H54 (cell line): ENCODE measurements around the gene RAB11FIP4.

Experiments used
- DNase-seq: peaks from one replicate; pipeline ENCODE4 v3.0.0; 2011; ENCODE audit warnings: low spot score, mixed read lengths; ENCODE audit not compliant: insufficient read length
- FAIRE-seq: peaks from 3 replicates; lab custom pipeline; 2011; peaks lifted over from hg19 to GRCh38; lab: Jason Lieb, UNC
- POLR2A ChIP-seq: IDR thresholded peaks from 2 replicates; pipeline ENCODE4 v1.6.1; 2011; ENCODE audit warnings: low read depth, mild to moderate bottlenecking, low read length

RAB11FIP4 gene

GRCh38 chr17:31570951-31571892, 179.7 kb downstream of the RAB11FIP4 start:
- TF ChIP-seq POLR2A: 0 out of 2 replicates have a peak, but pooled peaks have one; percentile 30
- DNase-seq: peak; percentile 59
- no peak for FAIRE-seq

GRCh38 chr17:31572341-31572740, 180.9 kb downstream of the RAB11FIP4 start:
- no peak for TF ChIP-seq POLR2A
- FAIRE-seq: no peak
- no peak for DNase-seq

- no peak for TF ChIP-seq POLR2A
- no peak for FAIRE-seq
- DNase-seq: no peak
Measured at GRCh38 chr17:31573047-31573446, 181.6 kb downstream of the RAB11FIP4 start.

- DNase-seq (no peak), FAIRE-seq (no peak)
- no peak for TF ChIP-seq POLR2A
Measured at GRCh38 chr17:31573861-31574260, 182.4 kb downstream of the RAB11FIP4 start.

GRCh38 chr17:31574458-31574857, 183.0 kb downstream of the RAB11FIP4 start:
- FAIRE-seq: no peak
- TF ChIP-seq POLR2A: no peak
- DNase-seq: no peak

GRCh38 chr17:31575043-31575442, 183.6 kb downstream of the RAB11FIP4 start:
- no peak for FAIRE-seq

GRCh38 chr17:31579265-31579664, 187.8 kb downstream of the RAB11FIP4 start:
- FAIRE-seq: no peak
- DNase-seq: no peak

More at GRCh38 chr17:31575043-31575442, 183.6 kb downstream of the RAB11FIP4 start:
- TF ChIP-seq POLR2A: no peak
- no peak for DNase-seq

GRCh38 chr17:31580316-31580705, 188.8 kb downstream of the RAB11FIP4 start:
- FAIRE-seq (no peak), DNase-seq (no peak)
- TF ChIP-seq POLR2A: no peak

More at GRCh38 chr17:31579265-31579664, 187.8 kb downstream of the RAB11FIP4 start:
- TF ChIP-seq POLR2A: no peak

- no peak for TF ChIP-seq POLR2A
- DNase-seq: peak; percentile 65
- no peak for FAIRE-seq
Measured at GRCh38 chr17:31580706-31581490, 189.4 kb downstream of the RAB11FIP4 start.

- TF ChIP-seq POLR2A: no peak
- DNase-seq: no peak
- no peak for FAIRE-seq
Measured at GRCh38 chr17:31581491-31581890, 190.0 kb downstream of the RAB11FIP4 start.

- DNase-seq (no peak), FAIRE-seq (no peak)
- no peak for TF ChIP-seq POLR2A
Measured at GRCh38 chr17:31582151-31582907, 190.9 kb downstream of the RAB11FIP4 start.

GRCh38 chr17:31583772-31584356, 192.4 kb downstream of the RAB11FIP4 start:
- FAIRE-seq: no peak
- TF ChIP-seq POLR2A: no peak
- no peak for DNase-seq
